GM18520 (cell line): ENCODE data around the gene POLR2M.

Source experiments
- ATAC-seq: cut with Tn5 transposase; IDR thresholded peaks from one replicate; pipeline ENCODE4 v1.9.1; 2021; ENCODE audit not compliant: unreplicated experiment

POLR2M gene

DNA sequence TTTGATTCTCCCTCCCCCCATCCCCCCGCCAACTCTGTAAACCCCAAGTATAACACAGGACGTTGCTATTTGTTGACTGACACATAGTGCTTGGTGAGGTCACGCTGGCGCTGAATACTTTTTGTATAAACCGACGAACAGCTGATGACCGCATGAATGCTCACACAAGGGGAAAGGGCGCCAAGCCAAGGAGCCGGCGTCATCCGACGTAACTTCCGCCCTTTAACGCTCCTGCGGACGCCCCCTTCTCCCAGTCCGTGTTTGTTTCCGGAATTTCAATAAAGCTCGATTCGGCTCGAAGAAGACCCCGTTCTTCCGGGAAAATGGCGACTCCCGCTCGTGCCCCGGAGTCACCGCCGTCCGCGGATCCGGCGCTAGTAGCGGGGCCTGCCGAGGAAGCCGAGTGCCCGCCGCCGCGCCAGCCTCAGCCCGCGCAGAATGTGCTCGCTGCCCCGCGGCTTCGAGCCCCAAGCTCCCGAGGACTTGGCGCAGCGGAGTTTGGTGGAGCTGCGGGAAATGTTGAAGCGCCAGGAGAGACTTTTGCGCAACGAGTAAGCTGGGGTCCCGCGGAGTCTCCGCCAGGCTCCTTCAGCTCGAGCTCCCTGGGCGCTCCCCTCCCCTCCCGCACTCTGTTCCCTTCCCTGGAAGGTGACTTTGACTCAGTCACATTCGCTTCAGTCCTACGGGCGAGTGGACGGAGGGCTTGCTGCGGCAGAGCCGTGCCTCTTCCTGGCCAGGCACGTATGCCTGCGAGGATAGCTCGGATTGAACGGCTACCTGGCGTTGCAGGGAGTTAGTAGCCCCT, at the start of gene POLR2M:
Gene POLR2M (plus strand): TSS at position 310 of the 805 bp plus-strand sequence. CDS start 129 bp downstream, at position 439.
- peak; percentile 91 for ATAC-seq

DNA sequence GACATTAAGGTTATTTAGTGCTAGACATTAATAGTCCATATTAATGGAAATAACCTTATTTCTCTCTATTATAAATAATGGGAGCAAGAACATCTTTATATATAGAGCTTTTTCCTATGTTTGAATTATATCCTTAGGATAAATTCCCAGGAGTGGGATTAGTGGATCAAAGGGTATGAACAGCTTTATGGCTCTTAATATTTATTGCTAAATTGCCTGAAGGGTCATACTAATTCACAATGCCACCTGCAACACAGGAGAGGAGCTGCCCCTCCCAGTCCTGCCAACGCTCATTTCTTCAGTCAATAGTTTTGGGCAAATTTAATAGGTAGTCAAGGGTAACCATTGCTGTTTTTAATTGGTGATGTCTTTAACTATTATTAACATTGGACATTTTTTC, 48.9 kb upstream of the POLR2M start:
- no peak for ATAC-seq

DNA sequence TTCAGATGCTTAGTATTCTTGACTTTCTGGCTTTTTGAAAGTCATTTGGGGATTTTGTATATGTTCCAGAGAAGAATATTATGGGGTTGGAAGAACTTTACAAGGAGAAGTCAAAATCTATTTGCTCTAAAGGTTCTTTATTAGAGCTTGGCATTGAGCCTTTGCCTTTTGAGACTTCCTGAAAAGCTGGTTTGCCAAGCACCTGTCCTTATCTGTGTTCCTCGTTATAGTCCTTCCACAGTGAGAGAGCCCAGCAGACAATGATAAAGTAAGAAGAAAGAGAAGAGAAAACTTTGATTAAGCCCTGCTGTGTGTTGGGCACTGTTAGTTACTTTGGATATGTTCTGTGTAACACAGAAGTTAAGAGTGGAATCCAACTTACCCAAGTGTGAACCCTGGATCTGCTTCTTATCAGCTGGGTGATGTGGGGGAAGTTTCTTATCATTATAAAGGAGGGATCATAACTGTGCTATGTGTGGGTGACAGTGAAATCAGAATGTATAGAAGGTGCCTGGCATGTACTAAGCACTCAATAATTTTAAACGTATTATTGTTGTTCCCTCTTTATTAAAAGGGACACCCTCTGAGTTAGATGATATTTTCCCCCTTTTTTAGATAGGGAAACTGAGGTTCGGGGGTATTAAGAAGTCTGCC, 44.3 kb upstream of the POLR2M start:
- ATAC-seq = no peak

DNA sequence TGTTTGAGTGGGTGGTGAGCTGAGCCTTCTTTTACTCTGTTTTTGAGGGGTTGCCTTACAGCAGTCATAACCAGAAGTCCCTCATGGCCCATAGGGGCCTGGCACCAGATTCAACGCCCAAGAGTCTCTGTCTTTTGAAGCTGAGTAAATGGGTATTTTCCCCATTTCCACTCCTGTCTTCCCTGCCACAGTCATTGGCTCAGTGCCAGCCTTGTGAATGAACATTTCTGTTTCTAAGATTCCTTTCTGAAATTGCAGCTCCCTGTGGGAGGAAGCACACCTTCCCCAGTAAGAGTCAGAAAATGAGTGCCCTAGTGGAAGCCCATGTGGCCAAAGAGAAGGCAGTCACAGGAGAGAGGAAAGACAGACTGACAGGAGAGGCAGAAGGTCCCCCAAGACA, 43.7 kb upstream of the POLR2M start:
- ATAC-seq = no peak

DNA sequence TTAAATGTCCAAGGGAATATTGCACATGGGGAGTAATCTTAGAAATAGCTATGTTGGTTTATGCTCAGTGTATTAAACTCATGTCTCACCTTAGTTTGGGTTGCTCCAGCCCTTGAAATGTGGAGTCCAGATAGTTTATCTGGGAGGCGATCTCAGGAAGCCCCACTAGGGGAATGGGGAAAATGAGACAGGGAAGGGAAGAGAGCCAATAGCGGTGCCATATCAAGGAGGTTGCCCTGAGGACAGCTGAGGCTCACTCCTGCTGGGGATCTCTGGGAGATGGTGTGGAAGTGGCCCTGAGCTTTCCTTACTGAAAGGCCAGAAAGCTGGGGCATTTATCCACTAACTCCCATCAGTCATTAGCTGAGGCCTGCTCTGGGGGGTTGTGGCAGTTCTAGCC, 43.3 kb upstream of the POLR2M start:
- no peak for ATAC-seq

- no peak for ATAC-seq
Measured at GRCh38 chr15:57665194-57665593, 41.3 kb upstream of the POLR2M start.

GRCh38 chr15:57665939-57666338, 40.6 kb upstream of the POLR2M start:
- ATAC-seq = no peak

- no peak for ATAC-seq
Measured at GRCh38 chr15:57667171-57667849, 39.2 kb upstream of the POLR2M start.

DNA sequence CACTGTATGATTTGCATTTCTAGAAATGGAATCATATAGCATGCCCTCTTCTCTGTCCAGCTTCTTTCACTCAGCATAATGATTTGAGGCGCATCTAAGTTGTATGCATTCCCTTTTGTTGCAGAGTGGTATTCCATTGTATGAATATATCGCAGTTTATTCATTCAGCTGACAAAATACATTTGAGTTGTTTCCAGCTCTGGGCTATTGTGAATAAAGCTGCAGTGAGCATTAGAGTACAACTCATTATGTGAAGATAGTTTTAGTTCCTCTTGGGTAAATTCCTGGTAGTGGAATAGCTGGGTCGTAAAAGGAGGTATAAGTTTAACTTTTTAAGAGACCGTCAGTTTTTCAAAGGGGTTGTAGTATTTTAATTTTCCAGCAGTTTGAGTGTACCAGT, 38.5 kb upstream of the POLR2M start:
- ATAC-seq = no peak

- no peak for ATAC-seq
Measured at GRCh38 chr15:57671636-57672035, 34.9 kb upstream of the POLR2M start.

- no peak for ATAC-seq
Measured at GRCh38 chr15:57675481-57676181, 30.9 kb upstream of the POLR2M start.

- no peak for ATAC-seq
Measured at GRCh38 chr15:57676585-57676984, 29.9 kb upstream of the POLR2M start.

- ATAC-seq = no peak
Measured at GRCh38 chr15:57677204-57677603, 29.3 kb upstream of the POLR2M start.

- ATAC-seq = no peak
Measured at GRCh38 chr15:57680021-57680420, 26.5 kb upstream of the POLR2M start.

DNA sequence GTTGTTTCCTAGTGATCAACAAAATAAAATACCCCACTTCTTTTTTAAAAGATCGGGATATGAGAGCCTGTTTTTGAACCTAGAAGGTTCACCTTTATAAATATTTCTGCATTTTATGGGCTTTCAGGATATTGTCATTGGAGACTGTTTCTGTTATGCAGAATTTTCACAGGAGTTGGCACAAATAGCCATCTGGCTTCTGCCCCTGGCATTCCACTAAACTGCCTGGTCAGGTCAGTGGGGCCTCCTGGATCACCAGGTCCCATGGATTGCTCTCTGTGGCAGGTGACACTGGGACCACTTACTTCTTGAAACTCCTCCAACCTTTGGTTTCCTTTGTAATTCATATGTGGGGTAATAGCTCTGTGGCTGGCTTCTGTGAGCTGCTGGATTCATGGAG, 25.5 kb upstream of the POLR2M start:
- no peak for ATAC-seq

DNA sequence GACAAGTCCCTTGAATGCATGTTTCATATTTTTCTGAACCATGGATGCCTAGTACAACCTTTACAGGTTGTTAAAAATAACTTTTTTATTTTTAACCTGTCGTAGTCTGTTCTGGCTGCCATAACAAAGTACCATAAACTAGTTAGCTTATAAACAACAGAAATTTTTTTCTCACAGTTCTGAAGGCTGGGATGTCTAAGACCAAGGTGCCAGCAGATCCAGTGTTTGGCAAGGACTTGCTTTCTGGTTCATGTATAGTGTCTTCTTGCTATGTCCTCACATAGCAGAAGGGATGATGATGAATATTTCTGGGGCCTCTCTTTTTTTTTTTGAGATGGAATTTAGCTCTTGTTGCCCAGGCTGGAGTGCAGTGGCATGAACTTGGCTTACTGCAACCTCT, 23.0 kb upstream of the POLR2M start:
- ATAC-seq = no peak

- no peak for ATAC-seq
Measured at GRCh38 chr15:57684491-57685151, 21.9 kb upstream of the POLR2M start.

- ATAC-seq = no peak
Measured at GRCh38 chr15:57685306-57686095, 21.0 kb upstream of the POLR2M start.

DNA sequence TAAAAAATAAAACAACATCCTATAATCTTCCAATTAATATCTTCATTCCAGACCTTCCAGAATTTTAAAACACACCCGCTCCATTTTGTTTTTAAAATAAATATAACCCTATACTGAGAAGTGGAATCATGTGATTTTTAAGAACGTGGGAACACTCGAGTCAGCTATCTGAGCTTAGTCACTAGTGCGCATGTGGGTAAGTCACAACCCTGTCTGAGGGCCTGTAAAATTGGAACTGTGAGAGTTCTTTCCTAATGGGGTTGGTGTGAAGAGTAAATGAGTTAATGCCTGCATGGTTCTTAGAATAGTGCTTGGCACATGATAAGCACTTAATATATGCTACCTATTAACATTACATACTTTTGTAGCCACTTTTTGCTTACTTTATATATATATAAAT, 19.9 kb upstream of the POLR2M start:
- no peak for ATAC-seq

GRCh38 chr15:57690341-57690966, 16.1 kb upstream of the POLR2M start:
- no peak for ATAC-seq
